HEK293T (cell line): ENCODE results near the gene JAKMIP2.

Experiments used
- ELF4 ChIP-seq: fragments of 450-650 bp; IDR thresholded peaks from 2 replicates; pipeline ENCODE4 v1.6.1; 2017; ENCODE audit warnings: antibody characterized with exemption
- FOXA1 ChIP-seq: fragments of 450-650 bp; IDR thresholded peaks from 2 replicates; pipeline ENCODE4 v1.6.1; 2016; ENCODE audit warnings: mild to moderate bottlenecking
- FOXK2 ChIP-seq: fragments of 450-650 bp; IDR thresholded peaks from 2 replicates; pipeline ENCODE4 v1.6.1; 2016; ENCODE audit warnings: mild to moderate bottlenecking
- FOXM1 ChIP-seq: fragments of 450-650 bp; IDR thresholded peaks from 2 replicates; pipeline ENCODE4 v1.6.1; 2017; ENCODE audit warnings: mild to moderate bottlenecking, borderline replicate concordance
- HDGF ChIP-seq: fragments of 450-650 bp; IDR thresholded peaks from 2 replicates; pipeline ENCODE4 v1.6.1; 2017; ENCODE audit warnings: antibody characterized with exemption, borderline replicate concordance
- NFRKB ChIP-seq: fragments of 450-650 bp; IDR thresholded peaks from 2 replicates; pipeline ENCODE4 v1.6.1; 2016; ENCODE audit warnings: mild to moderate bottlenecking, moderate library complexity
- SP1 ChIP-seq: fragments of 450-650 bp; IDR thresholded peaks from 2 replicates; pipeline ENCODE4 v1.6.1; 2017
- SUZ12 ChIP-seq: fragments of 450-650 bp; IDR thresholded peaks from 2 replicates; pipeline ENCODE4 v1.6.1; 2016; ENCODE audit warnings: mild to moderate bottlenecking

GRCh38 chr5:147699496-147700088 lies 82.9 kb downstream of the JAKMIP2 start:
- no peak for TF ChIP-seq ELF4
- no peak for TF ChIP-seq FOXM1
- no peak for TF ChIP-seq HDGF
- TF ChIP-seq NFRKB, result no peak
- no peak for TF ChIP-seq FOXA1
- TF ChIP-seq SP1, result no peak
- no peak for TF ChIP-seq FOXK2
- TF ChIP-seq SUZ12, result no peak
